ENCODE results near the gene KMT5B.

The KMT5B gene

GRCh38 chr11:68177877-68178276 lies 35.2 kb downstream of the KMT5B start:
- no peak for DNase-seq

- DNase-seq: no peak
These were observed 39.2 kb downstream of the KMT5B start for GRCh38 chr11:68173926-68174325.

GRCh38 chr11:68169442-68169841 lies 43.7 kb downstream of the KMT5B start:
- DNase-seq: no peak

GRCh38 chr11:68168694-68169093 lies 44.4 kb downstream of the KMT5B start:
- no peak for DNase-seq

GRCh38 chr11:68167474-68167873 lies 45.6 kb downstream of the KMT5B start:
- no peak for DNase-seq

- no peak for DNase-seq
These were observed 46.1 kb downstream of the KMT5B start for GRCh38 chr11:68166969-68167368.

GRCh38 chr11:68165601-68166000 lies 47.5 kb downstream of the KMT5B start:
- DNase-seq: no peak

- DNase-seq: no peak
These were observed 48.7 kb downstream of the KMT5B start for GRCh38 chr11:68164437-68164836.

GRCh38 chr11:68163691-68164090 lies 49.4 kb downstream of the KMT5B start:
- no peak for DNase-seq

GRCh38 chr11:68160100-68160695 lies 52.9 kb downstream of the KMT5B start:
- no peak for DNase-seq

- no peak for DNase-seq
These were observed 53.4 kb downstream of the KMT5B start for GRCh38 chr11:68159665-68160064.

GRCh38 chr11:68159161-68159560 lies 53.9 kb downstream of the KMT5B start:
- DNase-seq: no peak

- DNase-seq: no peak
These were observed 54.5 kb downstream of the KMT5B start for GRCh38 chr11:68158580-68158979.

GRCh38 chr11:68153742-68154141 lies 59.4 kb downstream of the KMT5B start:
- DNase-seq: no peak

- DNase-seq: no peak
These were observed 63.1 kb downstream of the KMT5B start for GRCh38 chr11:68150037-68150436.

- no peak for DNase-seq
These were observed 63.7 kb downstream of the KMT5B start for GRCh38 chr11:68149417-68149816.

GRCh38 chr11:68148879-68149278 lies 64.2 kb downstream of the KMT5B start:
- DNase-seq: no peak

GRCh38 chr11:68148071-68148805 lies 64.9 kb downstream of the KMT5B start:
- no peak for DNase-seq

GRCh38 chr11:68146704-68147474 lies 66.2 kb downstream of the KMT5B start:
- no peak for DNase-seq

- no peak for DNase-seq
These were observed 67.0 kb downstream of the KMT5B start for GRCh38 chr11:68146010-68146540.

- no peak for DNase-seq
These were observed 67.8 kb downstream of the KMT5B start for GRCh38 chr11:68145120-68145866.

GRCh38 chr11:68143310-68143689 lies 69.8 kb downstream of the KMT5B start:
- DNase-seq: no peak

All from stimulated activated naive CD4-positive, alpha-beta T cell treated with Interleukin-2 at 50 U/mL for 16 hours (primary cell).